LNCAP (cell line): ENCODE measurements around the gene GALNT9.

Experiments used
- TF ChIP-seq, protein P1 (sequence below): fragments of 450-650 bp; IDR thresholded peaks from 2 replicates; pipeline ENCODE4 v1.5.1; 2017; ENCODE audit warnings: mild to moderate bottlenecking

The GALNT9 gene

GRCh38 chr12:132329036-132329719 is at the start of gene GALNT9:
Gene GALNT9, minus strand, starts transcription at chr12:132329589. Its CDS starts 386 bp downstream, at chr12:132329203.
- TF ChIP-seq, protein P1, sequence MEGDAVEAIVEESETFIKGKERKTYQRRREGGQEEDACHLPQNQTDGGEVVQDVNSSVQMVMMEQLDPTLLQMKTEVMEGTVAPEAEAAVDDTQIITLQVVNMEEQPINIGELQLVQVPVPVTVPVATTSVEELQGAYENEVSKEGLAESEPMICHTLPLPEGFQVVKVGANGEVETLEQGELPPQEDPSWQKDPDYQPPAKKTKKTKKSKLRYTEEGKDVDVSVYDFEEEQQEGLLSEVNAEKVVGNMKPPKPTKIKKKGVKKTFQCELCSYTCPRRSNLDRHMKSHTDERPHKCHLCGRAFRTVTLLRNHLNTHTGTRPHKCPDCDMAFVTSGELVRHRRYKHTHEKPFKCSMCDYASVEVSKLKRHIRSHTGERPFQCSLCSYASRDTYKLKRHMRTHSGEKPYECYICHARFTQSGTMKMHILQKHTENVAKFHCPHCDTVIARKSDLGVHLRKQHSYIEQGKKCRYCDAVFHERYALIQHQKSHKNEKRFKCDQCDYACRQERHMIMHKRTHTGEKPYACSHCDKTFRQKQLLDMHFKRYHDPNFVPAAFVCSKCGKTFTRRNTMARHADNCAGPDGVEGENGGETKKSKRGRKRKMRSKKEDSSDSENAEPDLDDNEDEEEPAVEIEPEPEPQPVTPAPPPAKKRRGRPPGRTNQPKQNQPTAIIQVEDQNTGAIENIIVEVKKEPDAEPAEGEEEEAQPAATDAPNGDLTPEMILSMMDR: no peak

- TF ChIP-seq, protein P1: no peak
These were observed 47.8 kb upstream of the GALNT9 start for GRCh38 chr12:132377147-132377546.

- TF ChIP-seq, protein P1: no peak
These were observed 47.1 kb upstream of the GALNT9 start for GRCh38 chr12:132376464-132376830.

- TF ChIP-seq, protein P1: no peak
These were observed 46.5 kb upstream of the GALNT9 start for GRCh38 chr12:132375747-132376463.

GRCh38 chr12:132374612-132375445 is 45.4 kb upstream of the GALNT9 start:
- TF ChIP-seq, protein P1: no peak

DNA sequence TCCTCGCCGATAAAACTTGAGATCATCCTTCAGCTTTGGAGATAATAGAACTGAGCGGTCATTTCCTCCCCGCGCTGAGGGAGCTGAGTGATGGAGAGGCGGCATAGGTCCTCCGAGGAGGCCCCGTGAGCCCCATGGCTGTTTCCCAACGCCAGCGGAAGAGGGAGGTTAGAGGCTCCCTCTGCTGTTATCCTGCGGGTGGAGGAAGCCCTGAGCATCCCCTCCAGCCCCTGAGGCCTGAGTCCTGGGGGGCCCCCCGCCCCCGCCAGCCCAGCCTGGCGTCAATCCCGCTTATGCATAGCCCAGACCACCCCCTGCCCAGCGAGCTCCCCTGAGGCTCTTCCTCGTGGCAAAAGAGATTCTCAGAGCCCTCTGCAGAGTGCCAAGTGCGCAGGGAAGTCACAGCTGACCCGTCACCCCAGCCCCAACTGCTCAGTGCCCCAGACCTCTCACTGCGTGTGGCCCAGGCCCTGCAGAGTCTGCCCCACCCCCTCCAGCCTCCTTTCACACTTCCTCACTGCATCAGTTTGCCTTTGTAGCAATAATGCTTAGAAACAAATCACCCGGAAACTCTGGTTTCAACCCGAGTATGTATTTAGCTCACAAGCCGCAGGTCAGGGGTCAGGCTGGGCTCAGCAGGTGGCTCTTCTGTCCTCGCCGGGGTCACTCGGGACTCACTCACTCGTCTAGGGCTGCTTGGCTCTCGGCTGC is 44.7 kb upstream of the GALNT9 start:
- TF ChIP-seq, protein P1: no peak

- TF ChIP-seq, protein P1: no peak
These were observed 38.5 kb upstream of the GALNT9 start for GRCh38 chr12:132367852-132368251.
